ENCODE results near the gene PSMA5. TPM values are rescaled to one million over a fixed set of nuclear protein-coding genes. Genes with fewer than 3 reads are reported as not detected.

PSMA5 gene
- total RNA-seq, 2 donors from 2014 or later = 117 to 122 TPM

DNA sequence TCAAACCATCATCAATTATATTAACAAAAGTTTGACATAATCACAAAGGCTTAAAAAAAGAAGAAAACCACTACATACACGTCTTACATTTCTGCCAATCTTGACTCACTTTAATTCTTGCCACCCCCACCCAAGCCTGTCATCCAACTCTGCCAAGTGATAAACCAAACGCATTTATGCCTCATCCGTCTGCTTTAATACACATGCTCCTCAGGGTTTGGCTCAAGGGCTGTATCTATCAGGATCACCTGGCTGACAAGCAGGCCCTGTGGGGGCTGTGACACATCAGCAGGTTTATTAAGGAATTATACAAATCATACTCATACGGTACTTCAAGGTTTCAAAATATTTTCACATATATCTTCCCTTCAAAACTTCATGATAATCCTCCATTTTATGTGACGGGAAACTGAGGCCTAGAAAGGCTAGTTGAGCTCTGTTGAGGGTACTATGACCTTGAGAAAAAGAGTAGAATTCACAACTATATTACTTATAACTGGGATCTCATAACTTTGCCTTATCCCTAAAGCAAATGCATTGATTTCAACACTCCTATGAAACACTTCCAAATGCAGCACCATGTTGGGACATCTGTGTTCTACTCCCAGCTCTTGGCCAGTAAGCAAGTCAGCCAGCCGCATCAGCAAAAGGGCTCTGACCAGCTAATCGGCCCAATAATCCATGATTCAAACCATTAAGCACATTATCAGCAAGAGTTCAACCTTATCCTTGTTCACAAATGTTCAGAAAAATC lies 37.2 kb downstream of the PSMA5 start:
- peaks cover 7% of the 10 kb centered on the region for H3K9me3 Mint-ChIP-seq
- H3K4me1 Mint-ChIP-seq = peaks cover 21% of the 10 kb centered on the region
- H3K4me1 ChIP-seq (ENCODE audit: control insufficient read depth, insufficient read depth, low read length) = peaks cover 9% of the 10 kb centered on the region
- H3K27me3 ChIP-seq (ENCODE audit: control insufficient read depth, insufficient read depth, low read length, poor library complexity, severe bottlenecking) = no peaks in the 10 kb centered on the region
- no peak for DNase-seq
- H3K27me3 Mint-ChIP-seq (ENCODE audit: insufficient read depth) = no peaks in the 10 kb centered on the region
- H3K27ac Mint-ChIP-seq = no peak overlapping the region
- no peaks in the 10 kb centered on the region for H3K36me3 ChIP-seq (ENCODE audit: control insufficient read depth, insufficient read depth, low read length)
- H3K4me3 ChIP-seq (ENCODE audit: low read length) = no peak overlapping the region
- 86 to 89% methylated on average over 2 to 7 of the region's 7 CpGs for WGBS, 2 experiments (ENCODE audit: insufficient coverage in 1 of 2, insufficient read length in 1 of 2)
- TF ChIP-seq, protein P1, sequence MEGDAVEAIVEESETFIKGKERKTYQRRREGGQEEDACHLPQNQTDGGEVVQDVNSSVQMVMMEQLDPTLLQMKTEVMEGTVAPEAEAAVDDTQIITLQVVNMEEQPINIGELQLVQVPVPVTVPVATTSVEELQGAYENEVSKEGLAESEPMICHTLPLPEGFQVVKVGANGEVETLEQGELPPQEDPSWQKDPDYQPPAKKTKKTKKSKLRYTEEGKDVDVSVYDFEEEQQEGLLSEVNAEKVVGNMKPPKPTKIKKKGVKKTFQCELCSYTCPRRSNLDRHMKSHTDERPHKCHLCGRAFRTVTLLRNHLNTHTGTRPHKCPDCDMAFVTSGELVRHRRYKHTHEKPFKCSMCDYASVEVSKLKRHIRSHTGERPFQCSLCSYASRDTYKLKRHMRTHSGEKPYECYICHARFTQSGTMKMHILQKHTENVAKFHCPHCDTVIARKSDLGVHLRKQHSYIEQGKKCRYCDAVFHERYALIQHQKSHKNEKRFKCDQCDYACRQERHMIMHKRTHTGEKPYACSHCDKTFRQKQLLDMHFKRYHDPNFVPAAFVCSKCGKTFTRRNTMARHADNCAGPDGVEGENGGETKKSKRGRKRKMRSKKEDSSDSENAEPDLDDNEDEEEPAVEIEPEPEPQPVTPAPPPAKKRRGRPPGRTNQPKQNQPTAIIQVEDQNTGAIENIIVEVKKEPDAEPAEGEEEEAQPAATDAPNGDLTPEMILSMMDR (conservative IDR thresholded peaks at IDR 0.05) = no peak
- no peak overlapping the region for H3K27ac ChIP-seq (ENCODE audit: low read depth, low read length)
- no peak overlapping the region for H3K9ac ChIP-seq (ENCODE audit: extremely low read depth, low read length, poor library complexity, severe bottlenecking)
- H3K4me3 Mint-ChIP-seq = no peak overlapping the region
- peaks cover 11% of the 10 kb centered on the region for H3K9me3 ChIP-seq (ENCODE audit: control insufficient read depth, low read length)
- H3K36me3 Mint-ChIP-seq (ENCODE audit: low read depth) = peaks cover 11% of the 10 kb centered on the region

GRCh38 chr1:109388208-109388711 lies 38.0 kb downstream of the PSMA5 start:
- peaks cover 8% of the 10 kb centered on the region for H3K4me1 ChIP-seq (ENCODE audit: control insufficient read depth, insufficient read depth, low read length)
- no peaks in the 10 kb centered on the region for H3K27me3 Mint-ChIP-seq (ENCODE audit: insufficient read depth)
- no peak for DNase-seq
- no peak overlapping the region for H3K27ac ChIP-seq (ENCODE audit: low read depth, low read length)
- H3K9me3 Mint-ChIP-seq = peaks cover 7% of the 10 kb centered on the region
- no peak overlapping the region for H3K27ac Mint-ChIP-seq
- H3K9ac ChIP-seq (ENCODE audit: extremely low read depth, low read length, poor library complexity, severe bottlenecking) = no peak overlapping the region
- no peak overlapping the region for H3K4me3 ChIP-seq (ENCODE audit: low read length)
- peaks cover 11% of the 10 kb centered on the region for H3K36me3 Mint-ChIP-seq (ENCODE audit: low read depth)
- H3K4me1 Mint-ChIP-seq = peaks cover 27% of the 10 kb centered on the region
- no peaks in the 10 kb centered on the region for H3K27me3 ChIP-seq (ENCODE audit: control insufficient read depth, insufficient read depth, low read length, poor library complexity, severe bottlenecking)
- no peaks in the 10 kb centered on the region for H3K36me3 ChIP-seq (ENCODE audit: control insufficient read depth, insufficient read depth, low read length)
- TF ChIP-seq, protein P1 (conservative IDR thresholded peaks at IDR 0.05) = no peak
- no peak overlapping the region for H3K4me3 Mint-ChIP-seq
- WGBS, 2 experiments (ENCODE audit: insufficient coverage in 1 of 2, insufficient read length in 1 of 2) = 92 to 99% methylated on average over 5 of the region's 5 CpGs
- H3K9me3 ChIP-seq (ENCODE audit: control insufficient read depth, low read length) = peaks cover 11% of the 10 kb centered on the region

- Mint-ChIP-seq H3K27ac (no peak overlapping the region), H3K36me3 (ENCODE audit: low read depth) (peaks cover 11% of the 10 kb centered on the region), H3K4me1 (peaks cover 21% of the 10 kb centered on the region), H3K27me3 (ENCODE audit: insufficient read depth) (no peaks in the 10 kb centered on the region), H3K9me3 (peaks cover 7% of the 10 kb centered on the region), H3K4me3 (no peak overlapping the region)
- peaks cover 11% of the 10 kb centered on the region for H3K9me3 ChIP-seq (ENCODE audit: control insufficient read depth, low read length)
- no peaks in the 10 kb centered on the region for H3K27me3 ChIP-seq (ENCODE audit: control insufficient read depth, insufficient read depth, low read length, poor library complexity, severe bottlenecking)
- DNase-seq = no peak
- TF ChIP-seq, protein P1 (conservative IDR thresholded peaks at IDR 0.05) = no peak
- H3K9ac ChIP-seq (ENCODE audit: extremely low read depth, low read length, poor library complexity, severe bottlenecking) = no peak overlapping the region
- peaks cover 2% of the 10 kb centered on the region for H3K4me1 ChIP-seq (ENCODE audit: control insufficient read depth, insufficient read depth, low read length)
- H3K4me3 ChIP-seq (ENCODE audit: low read length) = no peak overlapping the region
- WGBS, 2 experiments (ENCODE audit: insufficient coverage in 1 of 2, insufficient read length in 1 of 2) = 88% methylated on average over 2 of the region's 2 CpGs; no CpG with 5 or more reads in 1 of the 2 experiments
- no peaks in the 10 kb centered on the region for H3K36me3 ChIP-seq (ENCODE audit: control insufficient read depth, insufficient read depth, low read length)
- H3K27ac ChIP-seq (ENCODE audit: low read depth, low read length) = no peak overlapping the region
These were observed 40.1 kb downstream of the PSMA5 start for GRCh38 chr1:109386054-109386717.

All from endodermal cell (in vitro differentiated cells).